ENCODE measurements around the gene HCN4.

DNA sequence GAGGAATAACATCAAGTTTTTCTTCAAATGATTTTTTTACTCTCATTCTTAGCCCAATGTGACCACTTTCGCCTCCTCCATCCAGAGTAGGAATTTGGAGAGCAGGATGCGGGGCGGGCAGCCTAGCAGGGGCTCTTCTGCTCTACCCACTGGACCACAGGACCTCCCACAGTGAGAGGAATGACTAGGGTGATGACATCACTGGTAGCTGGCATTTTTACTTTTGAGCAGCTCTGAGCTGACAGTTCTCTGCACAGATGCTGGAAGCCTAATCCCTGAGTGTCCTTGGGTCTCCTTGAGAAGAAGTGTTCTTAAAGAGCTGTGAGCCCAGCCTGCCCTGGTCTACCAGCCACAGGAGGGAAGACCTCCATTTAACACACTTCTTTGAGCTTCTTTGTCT lies 1.4 kb upstream of the HCN4 start:
- TF ChIP-seq, protein P1, sequence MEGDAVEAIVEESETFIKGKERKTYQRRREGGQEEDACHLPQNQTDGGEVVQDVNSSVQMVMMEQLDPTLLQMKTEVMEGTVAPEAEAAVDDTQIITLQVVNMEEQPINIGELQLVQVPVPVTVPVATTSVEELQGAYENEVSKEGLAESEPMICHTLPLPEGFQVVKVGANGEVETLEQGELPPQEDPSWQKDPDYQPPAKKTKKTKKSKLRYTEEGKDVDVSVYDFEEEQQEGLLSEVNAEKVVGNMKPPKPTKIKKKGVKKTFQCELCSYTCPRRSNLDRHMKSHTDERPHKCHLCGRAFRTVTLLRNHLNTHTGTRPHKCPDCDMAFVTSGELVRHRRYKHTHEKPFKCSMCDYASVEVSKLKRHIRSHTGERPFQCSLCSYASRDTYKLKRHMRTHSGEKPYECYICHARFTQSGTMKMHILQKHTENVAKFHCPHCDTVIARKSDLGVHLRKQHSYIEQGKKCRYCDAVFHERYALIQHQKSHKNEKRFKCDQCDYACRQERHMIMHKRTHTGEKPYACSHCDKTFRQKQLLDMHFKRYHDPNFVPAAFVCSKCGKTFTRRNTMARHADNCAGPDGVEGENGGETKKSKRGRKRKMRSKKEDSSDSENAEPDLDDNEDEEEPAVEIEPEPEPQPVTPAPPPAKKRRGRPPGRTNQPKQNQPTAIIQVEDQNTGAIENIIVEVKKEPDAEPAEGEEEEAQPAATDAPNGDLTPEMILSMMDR (IDR thresholded peaks at IDR 0.05; ENCODE audit: low read depth, low read length) = no peak
- TF ChIP-seq POLR2A (IDR thresholded peaks at IDR 0.05; ENCODE audit: extremely low read depth, insufficient read length) (no peak), MYC (IDR thresholded peaks at IDR 0.05; ENCODE audit: low read depth, low read length) (no peak)
- TF ChIP-seq, protein P2, sequence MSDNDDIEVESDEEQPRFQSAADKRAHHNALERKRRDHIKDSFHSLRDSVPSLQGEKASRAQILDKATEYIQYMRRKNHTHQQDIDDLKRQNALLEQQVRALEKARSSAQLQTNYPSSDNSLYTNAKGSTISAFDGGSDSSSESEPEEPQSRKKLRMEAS (IDR thresholded peaks at IDR 0.05; ENCODE audit: low read depth, low read length) = no peak
